Ishikawa (cell line): ENCODE data around the gene GPER1.

Experiments
- CEBPB ChIP-seq: IDR thresholded peaks from 2 replicates; pipeline ENCODE4 v1.6.1; 2012
- CREB1 ChIP-seq: IDR thresholded peaks from 2 replicates; pipeline ENCODE4 v1.6.1; 2012; ENCODE audit warnings: low read depth
- EGR1 ChIP-seq: IDR thresholded peaks from 2 replicates; pipeline ENCODE4 v1.6.1; 2012
- EP300 ChIP-seq: IDR thresholded peaks from 2 replicates; pipeline ENCODE4 v1.6.1; 2012; ENCODE audit warnings: borderline replicate concordance
- FOXM1 ChIP-seq: IDR thresholded peaks from 2 replicates; pipeline ENCODE4 v1.6.1; 2012; ENCODE audit warnings: low read depth, borderline replicate concordance
- MAX ChIP-seq: IDR thresholded peaks from 2 replicates; pipeline ENCODE4 v1.6.1; 2012
- NFIC ChIP-seq: IDR thresholded peaks from 2 replicates; pipeline ENCODE4 v1.6.1; 2012
- RAD21 ChIP-seq: IDR thresholded peaks from 2 replicates; pipeline ENCODE4 v1.6.1; 2012; ENCODE audit warnings: low read depth
- TAF1 ChIP-seq: IDR thresholded peaks from 2 replicates; pipeline ENCODE4 v1.6.1; 2012; ENCODE audit warnings: low read depth, mild to moderate bottlenecking
- TCF12 ChIP-seq: IDR thresholded peaks from 2 replicates; pipeline ENCODE4 v1.6.1; 2012; ENCODE audit warnings: low read depth
- TEAD4 ChIP-seq: IDR thresholded peaks from 2 replicates; pipeline ENCODE4 v1.6.1; 2012
- USF1 ChIP-seq: IDR thresholded peaks from 2 replicates; pipeline ENCODE4 v1.6.1; 2012
- YY1 ChIP-seq: IDR thresholded peaks from 2 replicates; pipeline ENCODE4 v1.6.1; 2012; ENCODE audit warnings: low read depth
- ZBTB7A ChIP-seq: IDR thresholded peaks from 2 replicates; pipeline ENCODE4 v1.6.1; 2012; ENCODE audit warnings: low read depth
- TF ChIP-seq, protein P1 (sequence below): IDR thresholded peaks from 2 replicates; pipeline ENCODE4 v1.6.1; 2012; ENCODE audit warnings: low read depth, mild to moderate bottlenecking

GPER1 gene

DNA sequence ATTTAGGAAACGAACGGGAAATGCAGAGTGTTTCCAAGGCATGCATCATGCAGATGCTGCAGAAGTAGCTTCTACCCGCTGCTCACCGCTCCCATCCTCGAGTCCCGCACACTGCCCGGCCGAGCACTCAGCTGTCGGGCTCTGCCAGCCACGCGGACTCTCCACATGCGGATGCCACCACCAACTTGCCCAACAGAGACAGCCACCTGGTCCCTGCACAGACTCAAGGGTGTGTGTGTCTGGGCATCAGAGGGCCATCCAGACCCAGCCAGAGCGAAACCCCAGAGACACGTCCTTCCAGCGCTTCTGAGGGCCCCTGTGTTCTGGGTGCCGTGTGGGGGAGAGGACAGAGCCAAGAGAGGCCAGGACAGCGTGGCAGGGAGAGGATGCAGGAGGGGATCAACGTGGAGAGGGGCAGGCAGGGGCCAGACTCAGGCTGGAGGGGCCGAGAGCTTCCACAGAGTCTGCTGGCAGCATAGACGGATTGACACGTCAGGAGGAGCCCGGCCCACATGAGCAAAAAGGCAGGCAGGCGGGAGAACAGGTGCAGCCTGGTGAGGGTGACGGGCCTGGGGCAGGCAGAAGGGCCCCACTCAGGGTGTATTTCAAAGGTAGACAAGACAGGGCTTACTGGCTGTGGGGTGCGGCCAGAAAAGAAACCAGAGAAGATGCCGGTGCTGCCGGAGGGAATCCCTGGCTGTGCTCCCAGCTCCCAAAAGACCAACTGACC, 18.3 kb downstream of the GPER1 start:
- TF ChIP-seq YY1 (no peak), CREB1 (no peak), ZBTB7A (no peak), USF1 (no peak), EGR1 (no peak), RAD21 (no peak)

DNA sequence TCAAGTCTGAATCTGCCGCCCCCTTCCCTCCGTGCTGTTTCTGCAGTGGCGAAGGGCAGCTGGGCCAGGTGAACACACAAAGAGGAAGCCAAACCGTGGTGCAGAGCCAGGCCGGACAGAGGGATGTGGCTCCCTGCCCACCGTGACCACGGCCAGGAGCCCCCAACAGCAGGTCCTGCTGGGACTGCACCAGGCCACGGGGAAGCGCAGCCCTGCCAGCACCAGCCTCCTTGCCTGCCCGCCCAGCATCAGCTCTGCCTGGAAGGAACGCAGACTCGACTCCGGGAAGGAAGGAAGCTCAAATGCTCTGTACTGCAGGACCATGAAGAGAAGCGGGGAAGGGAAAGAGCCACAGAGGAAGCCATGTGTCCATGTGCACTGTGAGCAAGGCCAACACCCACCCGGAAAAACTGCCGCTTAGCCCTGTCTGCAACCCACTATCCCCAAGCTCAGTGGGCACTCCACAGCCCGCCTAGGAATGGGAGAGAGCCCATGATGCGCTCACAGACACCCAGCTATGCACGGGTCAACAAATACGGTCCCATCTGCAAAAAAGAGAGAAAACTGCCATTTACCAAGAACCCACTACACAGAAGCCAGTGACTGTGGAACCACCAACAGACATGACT, 19.0 kb downstream of the GPER1 start:
- no peak for TF ChIP-seq MAX
- no peak for TF ChIP-seq CREB1
- no peak for TF ChIP-seq NFIC
- no peak for TF ChIP-seq YY1
- no peak for TF ChIP-seq TCF12
- TF ChIP-seq TAF1: no peak
- no peak for TF ChIP-seq EP300
- TF ChIP-seq RAD21: no peak
- no peak for TF ChIP-seq USF1
- TF ChIP-seq CEBPB: no peak
- no peak for TF ChIP-seq TEAD4
- TF ChIP-seq, protein P1, sequence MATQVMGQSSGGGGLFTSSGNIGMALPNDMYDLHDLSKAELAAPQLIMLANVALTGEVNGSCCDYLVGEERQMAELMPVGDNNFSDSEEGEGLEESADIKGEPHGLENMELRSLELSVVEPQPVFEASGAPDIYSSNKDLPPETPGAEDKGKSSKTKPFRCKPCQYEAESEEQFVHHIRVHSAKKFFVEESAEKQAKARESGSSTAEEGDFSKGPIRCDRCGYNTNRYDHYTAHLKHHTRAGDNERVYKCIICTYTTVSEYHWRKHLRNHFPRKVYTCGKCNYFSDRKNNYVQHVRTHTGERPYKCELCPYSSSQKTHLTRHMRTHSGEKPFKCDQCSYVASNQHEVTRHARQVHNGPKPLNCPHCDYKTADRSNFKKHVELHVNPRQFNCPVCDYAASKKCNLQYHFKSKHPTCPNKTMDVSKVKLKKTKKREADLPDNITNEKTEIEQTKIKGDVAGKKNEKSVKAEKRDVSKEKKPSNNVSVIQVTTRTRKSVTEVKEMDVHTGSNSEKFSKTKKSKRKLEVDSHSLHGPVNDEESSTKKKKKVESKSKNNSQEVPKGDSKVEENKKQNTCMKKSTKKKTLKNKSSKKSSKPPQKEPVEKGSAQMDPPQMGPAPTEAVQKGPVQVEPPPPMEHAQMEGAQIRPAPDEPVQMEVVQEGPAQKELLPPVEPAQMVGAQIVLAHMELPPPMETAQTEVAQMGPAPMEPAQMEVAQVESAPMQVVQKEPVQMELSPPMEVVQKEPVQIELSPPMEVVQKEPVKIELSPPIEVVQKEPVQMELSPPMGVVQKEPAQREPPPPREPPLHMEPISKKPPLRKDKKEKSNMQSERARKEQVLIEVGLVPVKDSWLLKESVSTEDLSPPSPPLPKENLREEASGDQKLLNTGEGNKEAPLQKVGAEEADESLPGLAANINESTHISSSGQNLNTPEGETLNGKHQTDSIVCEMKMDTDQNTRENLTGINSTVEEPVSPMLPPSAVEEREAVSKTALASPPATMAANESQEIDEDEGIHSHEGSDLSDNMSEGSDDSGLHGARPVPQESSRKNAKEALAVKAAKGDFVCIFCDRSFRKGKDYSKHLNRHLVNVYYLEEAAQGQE: no peak
- no peak for TF ChIP-seq ZBTB7A
- TF ChIP-seq FOXM1: no peak
- no peak for TF ChIP-seq EGR1

- no peak for TF ChIP-seq TCF12
- TF ChIP-seq CEBPB: no peak
- TF ChIP-seq TEAD4: no peak
- TF ChIP-seq EP300: no peak
- TF ChIP-seq EGR1: no peak
- no peak for TF ChIP-seq RAD21
- TF ChIP-seq, protein P1: no peak
Measured at GRCh38 chr7:1108264-1108920, 20.5 kb downstream of the GPER1 start.

DNA sequence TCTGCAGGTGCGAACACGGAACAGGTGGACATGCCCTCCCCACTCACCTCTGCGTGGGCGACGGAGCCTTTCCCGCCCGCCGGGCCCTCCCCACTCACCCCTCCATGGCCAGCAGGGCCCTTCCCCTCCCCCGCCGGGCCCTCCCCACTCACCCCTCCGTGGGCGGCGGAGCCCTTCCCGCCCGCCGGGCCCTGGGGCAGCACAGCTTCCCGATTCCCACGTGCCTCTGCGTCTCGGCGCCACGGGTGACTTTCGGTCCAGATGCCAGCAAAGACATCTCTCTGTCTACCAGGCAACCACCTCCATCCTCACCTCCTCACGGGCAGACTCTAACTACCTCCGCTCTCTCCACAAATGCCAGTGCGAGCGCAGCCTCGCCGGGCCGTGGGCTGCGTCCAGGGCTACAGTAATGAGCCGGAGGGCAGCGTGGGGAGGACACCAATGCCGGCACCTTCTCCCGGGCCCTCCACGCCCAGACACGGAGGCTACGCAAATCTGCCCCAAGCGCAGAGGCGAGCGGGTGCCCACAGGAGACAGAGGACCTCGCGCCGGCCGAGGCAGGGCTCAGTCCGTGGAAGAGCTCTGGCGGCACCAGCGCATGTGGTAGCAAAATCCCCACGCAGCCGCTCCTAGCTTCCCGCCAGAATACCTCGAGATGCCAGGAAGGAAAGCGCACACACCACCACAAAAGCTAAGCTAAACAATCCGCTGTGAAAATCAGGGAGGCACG, 21.8 kb downstream of the GPER1 start:
- TF ChIP-seq FOXM1: no peak
- no peak for TF ChIP-seq TAF1
- TF ChIP-seq USF1: no peak
- TF ChIP-seq EGR1: no peak
- no peak for TF ChIP-seq CREB1
- TF ChIP-seq CEBPB: no peak
- TF ChIP-seq TCF12: no peak
- no peak for TF ChIP-seq MAX
- TF ChIP-seq ZBTB7A: no peak
- TF ChIP-seq RAD21: no peak

GRCh38 chr7:1110358-1110757, 22.4 kb downstream of the GPER1 start:
- TF ChIP-seq ZBTB7A (no peak), TAF1 (no peak), CEBPB (no peak), CREB1 (no peak), EGR1 (no peak)
